ENCODE data around the gene CFAP299.

Gene CFAP299

DNA sequence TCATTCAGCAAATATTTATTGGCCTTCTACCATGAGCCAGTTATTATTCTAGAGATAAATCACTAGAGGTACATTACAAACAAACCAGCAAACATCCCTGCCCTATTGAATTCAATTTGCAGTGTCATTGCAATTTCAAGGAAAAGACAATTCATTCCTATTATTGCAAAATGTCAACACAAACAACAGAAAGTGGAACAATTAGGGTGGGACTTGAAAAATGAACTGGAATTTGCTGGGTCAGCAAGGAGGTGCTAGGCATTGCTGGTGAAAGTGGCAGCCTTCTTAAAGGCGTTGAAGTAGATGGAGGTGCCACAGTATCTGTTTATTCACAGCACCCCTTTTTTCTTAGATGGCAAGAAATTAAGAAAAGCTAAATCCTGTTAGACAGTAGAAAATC is 470.9 kb downstream of the CFAP299 start:
- H3K4me3 ChIP-seq (ENCODE audit: low read depth in 1 of 2, low read length in 1 of 2): no peak overlapping the region
- TF ChIP-seq, protein P1, sequence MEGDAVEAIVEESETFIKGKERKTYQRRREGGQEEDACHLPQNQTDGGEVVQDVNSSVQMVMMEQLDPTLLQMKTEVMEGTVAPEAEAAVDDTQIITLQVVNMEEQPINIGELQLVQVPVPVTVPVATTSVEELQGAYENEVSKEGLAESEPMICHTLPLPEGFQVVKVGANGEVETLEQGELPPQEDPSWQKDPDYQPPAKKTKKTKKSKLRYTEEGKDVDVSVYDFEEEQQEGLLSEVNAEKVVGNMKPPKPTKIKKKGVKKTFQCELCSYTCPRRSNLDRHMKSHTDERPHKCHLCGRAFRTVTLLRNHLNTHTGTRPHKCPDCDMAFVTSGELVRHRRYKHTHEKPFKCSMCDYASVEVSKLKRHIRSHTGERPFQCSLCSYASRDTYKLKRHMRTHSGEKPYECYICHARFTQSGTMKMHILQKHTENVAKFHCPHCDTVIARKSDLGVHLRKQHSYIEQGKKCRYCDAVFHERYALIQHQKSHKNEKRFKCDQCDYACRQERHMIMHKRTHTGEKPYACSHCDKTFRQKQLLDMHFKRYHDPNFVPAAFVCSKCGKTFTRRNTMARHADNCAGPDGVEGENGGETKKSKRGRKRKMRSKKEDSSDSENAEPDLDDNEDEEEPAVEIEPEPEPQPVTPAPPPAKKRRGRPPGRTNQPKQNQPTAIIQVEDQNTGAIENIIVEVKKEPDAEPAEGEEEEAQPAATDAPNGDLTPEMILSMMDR (IDR thresholded peaks at IDR 0.05): no peak
- H3K9me3 ChIP-seq: no peaks in the 10 kb centered on the region
- H3K27me3 ChIP-seq: no peaks in the 10 kb centered on the region
- H3K27ac ChIP-seq: no peak overlapping the region
- no peaks in the 10 kb centered on the region for H3K36me3 ChIP-seq
- H3K4me1 ChIP-seq (ENCODE audit: control insufficient read depth in 1 of 2, insufficient read depth in 1 of 2, low read depth in 1 of 2, low read length in 1 of 2): no peaks in the 10 kb centered on the region

DNA sequence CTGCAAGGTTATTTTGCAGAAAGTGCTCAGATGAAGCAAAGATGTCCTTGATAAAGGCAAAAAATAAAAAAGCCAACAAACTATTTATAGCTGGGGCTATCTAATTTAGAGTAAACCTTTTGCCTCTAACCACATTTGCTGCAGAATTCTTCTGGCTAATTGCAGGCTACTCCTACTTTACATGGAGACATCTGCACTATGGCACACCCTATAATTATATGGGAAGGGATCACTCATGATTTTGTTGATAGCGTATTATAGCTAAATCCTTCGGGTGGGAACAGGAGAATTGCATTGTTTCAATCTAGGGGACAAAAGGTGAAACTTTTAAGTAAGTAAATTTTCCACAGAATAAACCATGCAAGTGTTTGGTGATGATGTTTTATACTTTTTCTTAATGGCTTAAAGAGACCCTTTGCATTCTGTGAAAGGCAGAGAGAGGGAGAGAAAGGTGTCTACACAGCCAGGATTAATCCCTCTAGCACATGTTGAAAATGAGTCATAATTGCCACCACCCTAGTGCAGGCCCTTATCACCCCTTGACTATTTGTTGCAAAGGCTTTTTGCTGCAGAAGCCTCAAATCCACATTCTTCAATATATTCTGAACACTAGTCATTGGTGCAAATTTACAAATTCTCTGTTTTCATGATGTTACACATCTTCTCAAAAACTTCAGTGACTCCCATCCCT is 473.7 kb downstream of the CFAP299 start:
- Histone ChIP-seq H3K4me1 (ENCODE audit: control insufficient read depth in 1 of 2, insufficient read depth in 1 of 2, low read depth in 1 of 2, low read length in 1 of 2) (no peaks in the 10 kb centered on the region), H3K27ac (no peak overlapping the region), H3K27me3 (no peaks in the 10 kb centered on the region), H3K9me3 (no peaks in the 10 kb centered on the region), H3K4me3 (ENCODE audit: low read depth in 1 of 2, low read length in 1 of 2) (no peak overlapping the region), H3K36me3 (no peaks in the 10 kb centered on the region)
- TF ChIP-seq, protein P1 (IDR thresholded peaks at IDR 0.05): no peak

DNA sequence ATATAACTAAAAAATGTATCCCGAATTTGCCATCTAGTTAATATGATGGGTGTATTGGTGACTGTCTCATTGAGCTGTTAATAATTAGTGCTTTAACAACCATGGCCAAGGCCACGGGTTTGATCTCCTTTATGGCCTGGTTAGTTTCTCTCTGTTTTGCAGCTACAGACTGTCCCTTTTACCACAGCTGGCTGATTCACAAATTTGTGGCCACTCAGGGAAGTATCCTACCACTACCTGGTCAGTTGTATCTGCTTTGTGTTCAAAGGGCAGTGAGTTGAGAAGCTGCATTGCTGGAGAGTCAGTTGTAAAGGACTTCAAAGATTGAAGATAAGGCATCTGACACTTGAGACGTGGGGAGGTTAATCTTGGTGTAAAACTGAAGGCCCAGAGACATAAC is 475.9 kb downstream of the CFAP299 start:
- H3K36me3 ChIP-seq: no peaks in the 10 kb centered on the region
- no peaks in the 10 kb centered on the region for H3K4me1 ChIP-seq (ENCODE audit: control insufficient read depth in 1 of 2, insufficient read depth in 1 of 2, low read depth in 1 of 2, low read length in 1 of 2)
- H3K27me3 ChIP-seq: no peaks in the 10 kb centered on the region
- H3K9me3 ChIP-seq: no peaks in the 10 kb centered on the region
- H3K4me3 ChIP-seq (ENCODE audit: low read depth in 1 of 2, low read length in 1 of 2): no peak overlapping the region
- H3K27ac ChIP-seq: no peak overlapping the region
- TF ChIP-seq, protein P1 (IDR thresholded peaks at IDR 0.05): no peak

DNA sequence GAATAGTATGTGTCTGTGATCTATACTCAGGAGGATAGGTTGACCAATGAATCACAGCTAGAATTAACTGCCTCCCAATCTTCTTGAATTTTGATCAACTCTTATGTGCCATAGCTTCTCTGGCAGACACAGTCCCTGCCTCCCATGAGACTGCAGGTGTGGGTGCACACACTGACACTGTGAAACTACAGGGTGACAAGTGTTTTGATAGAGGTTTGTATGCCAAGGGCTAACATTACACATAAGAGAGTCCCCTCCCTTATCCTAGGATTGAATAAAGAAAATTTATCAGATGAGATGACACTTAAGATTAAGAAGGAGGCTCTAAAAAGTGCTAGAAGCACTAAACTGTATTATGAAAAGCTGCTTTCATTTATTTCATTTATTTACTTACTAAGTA is 476.6 kb downstream of the CFAP299 start:
- no peaks in the 10 kb centered on the region for H3K9me3 ChIP-seq
- no peak overlapping the region for H3K4me3 ChIP-seq (ENCODE audit: low read depth in 1 of 2, low read length in 1 of 2)
- no peaks in the 10 kb centered on the region for H3K27me3 ChIP-seq
- TF ChIP-seq, protein P1 (IDR thresholded peaks at IDR 0.05): no peak
- no peak overlapping the region for H3K27ac ChIP-seq
- no peaks in the 10 kb centered on the region for H3K4me1 ChIP-seq (ENCODE audit: control insufficient read depth in 1 of 2, insufficient read depth in 1 of 2, low read depth in 1 of 2, low read length in 1 of 2)
- H3K36me3 ChIP-seq: no peaks in the 10 kb centered on the region

DNA sequence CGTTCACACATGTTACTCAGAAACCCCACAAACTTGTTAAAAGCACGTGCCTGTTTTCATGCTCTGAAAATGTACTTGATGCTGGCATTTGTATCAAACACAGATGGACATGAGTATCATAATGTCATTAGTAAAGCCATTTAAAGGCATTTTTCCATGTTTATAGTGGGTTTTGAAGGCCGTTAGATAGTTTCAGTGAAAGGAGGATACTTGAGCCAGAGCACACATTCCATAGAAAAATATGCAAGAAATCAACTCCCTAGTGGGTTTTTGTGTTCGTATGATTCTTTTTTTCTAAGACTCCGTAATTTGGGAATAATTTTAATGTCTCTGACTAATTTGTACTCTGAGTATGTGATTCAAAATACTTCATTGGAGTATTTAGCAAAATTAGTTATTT is 478.7 kb downstream of the CFAP299 start:
- H3K4me1 ChIP-seq (ENCODE audit: control insufficient read depth in 1 of 2, insufficient read depth in 1 of 2, low read depth in 1 of 2, low read length in 1 of 2): no peaks in the 10 kb centered on the region
- no peaks in the 10 kb centered on the region for H3K36me3 ChIP-seq
- no peak overlapping the region for H3K27ac ChIP-seq
- H3K4me3 ChIP-seq (ENCODE audit: low read depth in 1 of 2, low read length in 1 of 2): no peak overlapping the region
- no peaks in the 10 kb centered on the region for H3K9me3 ChIP-seq
- H3K27me3 ChIP-seq: no peaks in the 10 kb centered on the region
- TF ChIP-seq, protein P1 (IDR thresholded peaks at IDR 0.05): no peak

Measured in neutrophil (primary cell).